IPS-NIHi7 (cell line): ENCODE data around the gene CEBPA.

ENCODE experiments used
- DNase-seq: peaks from one replicate; pipeline ENCODE4 v3.0.0; 2012; ENCODE audit warnings: mixed read lengths; ENCODE audit errors: extremely low spot score

The CEBPA gene

GRCh38 chr19:33273065-33273736 is 29.1 kb downstream of the CEBPA start:
- no peak for DNase-seq

DNA sequence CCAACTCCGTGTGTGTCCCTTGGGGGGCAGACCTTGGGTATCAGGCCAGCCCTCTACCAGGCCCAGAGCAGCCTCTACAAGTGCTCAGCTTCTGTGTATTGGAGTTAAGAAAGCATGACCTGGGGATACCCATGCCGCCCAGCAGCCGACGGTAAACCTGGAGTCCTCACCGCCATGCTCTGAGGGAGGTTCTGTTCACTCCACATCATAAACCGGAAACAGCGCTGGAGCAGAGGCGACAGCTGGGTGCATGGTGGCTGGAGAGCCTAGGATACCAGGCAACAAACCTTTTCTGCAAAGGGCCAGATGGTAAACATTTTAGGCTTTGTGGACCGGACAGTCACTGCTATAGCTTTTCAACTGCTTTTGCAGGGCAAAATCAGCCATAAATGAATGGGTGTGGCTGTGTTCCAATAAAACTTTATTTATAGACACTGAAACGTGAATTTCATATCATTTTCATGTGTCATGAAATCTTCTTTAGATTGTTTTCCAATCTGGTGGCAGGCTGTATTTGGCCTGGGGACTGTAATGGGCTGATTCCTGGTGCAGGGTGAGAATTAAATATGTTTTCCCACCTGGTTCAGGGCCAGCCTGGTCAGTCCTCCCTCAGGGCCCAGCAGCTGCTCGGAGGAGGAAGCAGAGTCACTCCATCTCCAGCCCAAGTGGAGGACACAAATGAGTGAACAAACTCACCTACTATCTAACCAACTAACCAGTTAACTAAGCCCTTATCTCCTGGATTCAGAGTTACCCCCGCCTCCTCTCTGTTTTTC is 30.9 kb downstream of the CEBPA start:
- DNase-seq: no peak

- no peak for DNase-seq
Observed at GRCh38 chr19:33270769-33271168, 31.6 kb downstream of the CEBPA start.

DNA sequence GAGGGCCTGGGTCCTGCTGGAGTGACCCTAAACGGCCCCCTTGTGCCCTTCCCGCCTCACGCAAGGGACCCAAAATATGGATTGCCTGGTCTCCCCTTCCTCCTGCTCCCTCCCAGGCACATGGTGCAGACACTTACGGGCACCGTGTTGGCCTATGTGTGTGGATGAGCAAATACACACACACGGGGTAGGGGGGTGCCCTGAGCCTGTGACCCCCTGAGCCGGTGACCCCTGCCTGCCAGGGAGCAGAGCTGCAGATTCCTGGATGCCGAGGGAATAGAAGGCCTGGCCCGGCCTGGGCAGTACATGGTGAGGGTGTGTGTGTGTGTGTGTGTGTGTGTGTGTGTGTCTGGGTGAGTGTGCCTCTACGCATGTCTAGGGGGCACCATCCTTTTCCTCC is 33.3 kb downstream of the CEBPA start:
- DNase-seq: no peak

DNA sequence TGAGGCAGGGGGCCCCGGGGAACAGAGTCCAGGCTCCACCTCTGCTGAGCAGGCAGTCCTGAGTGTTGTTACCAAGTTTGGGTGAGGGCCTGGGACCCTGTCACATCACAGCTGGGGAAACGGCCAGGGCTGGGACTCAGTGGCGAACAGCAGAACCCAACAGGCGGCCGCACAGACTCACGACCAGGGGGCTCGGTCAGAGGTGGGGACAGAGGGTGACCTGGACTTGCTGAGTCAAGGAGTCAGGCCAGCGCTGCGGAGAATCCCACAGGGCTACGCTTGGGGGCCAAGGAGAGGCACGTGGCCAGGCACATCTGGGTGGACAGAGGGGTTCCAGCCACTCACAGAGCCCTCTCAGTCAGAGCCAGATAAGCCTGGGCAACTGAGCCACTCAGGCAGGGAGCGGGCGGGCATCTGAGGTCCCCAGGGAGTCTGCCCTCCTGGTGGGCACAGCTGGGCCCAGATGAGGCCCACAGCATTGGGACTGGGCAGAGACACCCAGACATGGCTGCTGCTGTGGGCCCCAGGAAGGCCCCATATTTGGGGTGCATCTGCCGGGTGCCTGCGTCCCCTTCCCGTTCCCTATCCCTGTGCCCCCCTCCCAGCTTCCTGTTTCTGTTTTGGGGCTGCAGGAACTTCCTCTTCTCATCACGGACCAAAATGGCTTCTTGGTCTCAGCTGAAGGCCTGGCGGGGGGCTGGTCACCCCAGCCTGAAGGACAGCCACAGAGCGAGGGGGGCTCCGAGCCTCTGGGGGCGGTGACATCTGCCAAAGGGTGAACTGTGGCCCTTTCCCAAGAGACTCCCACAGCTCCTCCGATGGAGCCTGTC is 34.0 kb downstream of the CEBPA start:
- no peak for DNase-seq

- DNase-seq: no peak
Observed at GRCh38 chr19:33267706-33268105, 34.6 kb downstream of the CEBPA start.

- no peak for DNase-seq
Observed at GRCh38 chr19:33266974-33267484, 35.3 kb downstream of the CEBPA start.

DNA sequence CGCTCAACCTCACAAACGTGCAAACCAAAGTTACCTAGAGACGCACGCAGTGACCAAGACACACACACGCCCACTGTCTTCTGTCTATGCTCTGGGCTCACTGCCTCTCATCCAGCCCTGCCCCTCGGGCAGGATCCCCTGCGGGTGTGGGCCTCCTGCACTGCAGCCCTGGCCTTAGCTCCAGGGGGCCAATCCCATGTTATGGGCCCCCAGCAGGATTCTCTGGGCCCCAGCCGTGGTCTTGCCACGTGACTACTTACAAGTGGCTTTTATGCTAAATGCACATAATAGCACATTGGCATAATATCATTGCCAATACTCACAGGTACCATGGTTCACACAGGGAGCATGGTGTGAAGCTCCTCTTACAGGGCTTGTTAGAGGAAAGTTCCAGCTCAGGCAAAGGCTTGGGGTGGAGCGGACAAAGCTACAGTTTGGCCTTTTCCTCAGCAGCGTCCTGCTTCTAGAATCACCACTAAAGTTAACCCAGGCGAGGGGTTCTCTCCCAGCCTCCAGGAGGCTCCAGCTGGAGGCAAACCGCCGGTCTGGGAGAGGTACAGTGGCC is 37.4 kb downstream of the CEBPA start:
- no peak for DNase-seq

GRCh38 chr19:33263325-33264023 is 38.9 kb downstream of the CEBPA start:
- DNase-seq: no peak

GRCh38 chr19:33261511-33262189 is 40.7 kb downstream of the CEBPA start:
- no peak for DNase-seq

DNA sequence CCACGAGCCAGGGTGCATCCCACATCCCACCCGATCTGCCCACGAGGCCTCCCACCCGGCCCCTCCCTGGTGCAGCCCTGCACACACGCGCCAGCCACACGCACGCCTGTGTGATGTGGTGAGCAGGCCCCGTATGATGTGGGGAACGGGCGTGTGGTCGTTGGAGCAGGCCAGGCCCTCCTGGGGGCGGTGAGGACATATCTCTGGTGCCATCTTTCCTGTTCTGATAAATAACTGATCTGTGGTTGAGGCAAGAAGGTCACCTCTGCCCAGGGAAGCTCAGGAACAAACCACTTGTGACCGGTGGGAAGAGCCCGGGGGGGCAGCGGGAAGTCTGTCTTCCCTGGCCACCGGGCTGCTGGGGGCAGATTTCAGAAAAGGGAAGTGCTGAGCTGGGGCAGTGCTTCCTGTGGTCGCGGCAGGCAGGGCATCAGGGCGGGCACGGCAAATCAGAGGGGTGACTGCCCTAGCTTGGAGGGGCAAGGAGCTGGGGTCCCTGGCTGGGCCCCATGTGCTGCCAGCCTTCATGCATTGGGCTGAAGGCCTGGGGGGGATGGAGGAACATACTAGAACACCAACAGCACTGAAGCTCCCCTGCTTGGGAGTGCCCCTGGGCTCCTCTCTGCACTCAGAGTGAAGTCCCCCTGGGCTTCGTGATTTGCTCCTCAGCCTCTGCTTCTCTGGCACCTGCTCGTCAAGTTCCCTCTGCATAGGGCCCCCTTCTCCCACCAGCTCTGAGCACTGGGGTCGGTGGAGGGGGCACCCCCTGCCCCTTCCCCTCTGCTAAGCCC is 41.5 kb downstream of the CEBPA start:
- DNase-seq: no peak

DNA sequence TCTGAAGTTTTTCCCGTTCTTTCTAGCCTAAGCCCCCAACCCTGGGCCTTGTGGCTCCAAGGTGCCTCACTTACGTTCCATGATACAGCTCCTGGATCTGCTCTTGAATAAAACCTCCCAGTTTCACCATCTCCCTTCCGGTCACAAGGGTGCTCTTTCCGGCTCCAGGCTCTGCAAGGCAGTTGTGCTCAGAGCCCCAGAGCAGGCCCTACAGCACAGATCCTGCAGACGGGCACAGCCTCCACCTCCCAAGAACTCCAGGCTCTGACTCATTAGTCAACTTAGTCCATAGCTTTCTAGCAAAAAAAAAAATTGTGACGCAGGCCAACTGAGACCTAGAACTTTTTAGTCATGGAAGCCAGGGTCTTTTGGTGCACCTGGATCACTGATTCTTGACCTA is 42.8 kb downstream of the CEBPA start:
- DNase-seq: no peak

DNA sequence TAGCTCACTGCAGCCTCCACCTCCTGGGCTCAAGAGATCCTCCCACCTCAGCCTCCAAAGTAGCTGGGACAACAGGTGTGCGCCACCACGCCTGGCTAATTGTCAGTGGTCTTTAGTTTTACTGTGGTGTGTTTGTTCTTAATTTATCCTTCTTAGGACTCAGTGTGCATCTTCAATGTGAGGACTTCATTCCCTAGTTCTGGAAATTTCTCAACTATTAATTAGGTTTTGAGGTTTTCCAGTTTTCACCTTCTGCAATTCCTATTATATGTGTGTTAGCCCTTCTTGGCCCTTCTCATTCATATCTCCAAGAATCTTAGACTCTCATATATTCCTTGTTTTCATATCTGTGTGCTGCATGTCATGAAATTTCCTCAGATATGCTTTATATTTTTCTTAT is 44.5 kb downstream of the CEBPA start:
- DNase-seq: no peak

GRCh38 chr19:33256261-33256660 is 46.1 kb downstream of the CEBPA start:
- DNase-seq: no peak

DNA sequence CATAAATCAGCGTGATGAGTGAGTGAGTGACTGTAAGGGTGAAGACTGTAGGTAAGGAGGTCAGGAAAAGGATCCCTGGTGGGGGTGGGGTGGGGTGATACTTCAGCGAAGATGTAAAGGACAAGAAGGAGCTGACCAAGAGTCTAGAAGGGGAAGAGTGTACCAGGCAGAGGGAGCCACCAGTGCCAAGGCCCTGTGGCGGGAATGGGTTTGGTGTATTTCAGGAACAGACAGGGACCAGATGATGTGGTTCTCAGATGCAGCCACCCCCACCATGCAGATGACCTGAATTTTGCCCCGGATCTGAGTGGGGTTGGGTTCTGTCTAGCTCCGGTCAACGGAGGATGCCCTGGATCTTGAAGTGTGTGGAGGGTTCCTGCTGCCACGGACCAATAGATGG is 46.6 kb downstream of the CEBPA start:
- DNase-seq: no peak

GRCh38 chr19:33254245-33254824 is 48.0 kb downstream of the CEBPA start:
- no peak for DNase-seq

DNA sequence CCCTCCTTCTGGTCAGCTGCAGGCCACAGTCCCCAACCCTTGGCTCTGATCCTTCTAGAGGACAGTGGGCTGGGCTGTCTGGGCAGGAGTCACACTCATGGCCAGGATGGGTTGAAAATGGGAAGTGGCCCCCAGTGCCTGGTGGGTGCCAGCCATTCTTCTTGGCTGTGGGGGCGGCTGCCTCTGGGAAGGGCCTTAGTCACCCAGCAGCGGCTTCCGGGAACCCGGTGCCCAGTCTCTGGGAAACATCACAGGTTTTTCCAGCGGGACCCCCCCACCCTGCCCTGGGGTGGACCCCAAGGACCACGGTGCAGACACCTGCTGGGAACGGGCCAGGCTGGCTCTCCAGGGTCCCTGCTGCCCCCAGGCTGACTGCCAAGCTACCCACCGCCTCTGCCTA is 49.4 kb downstream of the CEBPA start:
- no peak for DNase-seq

DNA sequence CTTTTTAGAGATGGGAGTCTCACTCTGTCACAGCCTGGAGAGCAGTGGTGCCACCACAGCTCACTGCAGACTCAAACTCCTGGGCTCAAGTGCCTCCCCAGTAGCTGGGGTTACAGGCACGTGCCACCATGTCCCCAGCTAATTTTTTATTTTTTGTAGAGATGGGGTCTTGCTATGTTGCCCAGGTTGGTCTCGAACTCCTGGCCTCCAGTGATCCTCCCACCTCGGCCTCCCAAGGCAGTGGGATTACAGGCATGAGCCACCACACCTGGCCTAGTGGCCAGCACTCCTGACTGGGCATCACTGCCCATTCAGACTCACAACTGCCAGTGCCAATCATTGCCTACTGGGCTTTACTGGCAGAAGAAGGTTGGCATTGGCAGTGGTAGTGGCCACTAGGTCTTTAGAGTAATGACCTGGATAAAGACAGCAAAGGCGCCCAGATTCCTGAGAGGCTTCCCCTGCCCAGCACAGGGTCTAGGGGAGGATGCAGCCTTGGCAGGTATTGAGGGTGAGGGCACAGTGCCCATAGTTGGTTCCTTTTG is 49.8 kb downstream of the CEBPA start:
- DNase-seq: no peak

DNA sequence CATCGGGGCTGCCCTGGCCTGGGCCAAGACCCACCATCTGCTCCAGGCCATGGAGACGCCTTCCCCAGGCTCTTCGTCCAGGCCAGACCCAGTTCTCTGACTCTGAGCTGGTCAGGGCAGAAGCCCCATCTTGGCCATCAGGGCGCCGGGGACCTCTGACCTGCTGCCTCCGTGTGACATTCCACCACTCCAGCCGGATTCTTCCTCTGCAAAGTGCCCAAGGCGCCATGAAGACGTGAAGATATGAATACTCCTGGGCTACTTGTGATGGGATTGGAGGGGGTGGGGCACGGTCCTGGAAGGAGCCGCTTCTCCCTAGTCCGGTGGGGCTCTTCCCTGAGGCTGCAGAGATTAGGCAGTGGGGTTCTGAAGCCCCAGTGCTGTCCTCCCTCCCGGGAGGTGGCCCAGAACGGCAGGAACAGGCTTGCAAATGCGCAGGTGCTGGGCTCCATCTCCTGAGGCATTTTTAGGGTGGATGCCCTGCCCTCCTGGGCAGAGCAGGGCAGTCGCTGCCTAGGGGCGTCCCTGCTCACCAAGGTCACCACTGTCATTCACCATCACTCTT is 50.7 kb downstream of the CEBPA start:
- DNase-seq: no peak
